Gastroesophageal sphincter (tissue), 4 donors: ENCODE results near the gene ICOS. TPM values are rescaled to one million over a fixed set of nuclear protein-coding genes. Genes with fewer than 3 reads are reported as not detected.

Source experiments
- ATAC-seq: fragments of 150-250 bp; one replicate; pipeline ENCODE4 v1.9.1; 2016; ENCODE audit warnings: mild to moderate bottlenecking, moderate library complexity
- H3K27ac ChIP-seq, 4 donors: fragments of 200-600 bp; sonication (generic) in 3 of 4; 1 replicate in 3 of 4; 2 replicates in 1 of 4; pipeline ENCODE4 v1.5.1; 2016 to 2019
- H3K27me3 ChIP-seq: fragments of 200-600 bp; sonication (generic); one replicate; pipeline ENCODE4 v1.5.1; 2019
- H3K36me3 ChIP-seq, 2 donors: fragments of 200-600 bp; sonication (generic); one replicate each; pipeline ENCODE4 v1.5.1; 2019; ENCODE audit warnings: control low read depth in 1 of 2
- H3K4me1 ChIP-seq, 3 donors: fragments of 200-600 bp; sonication (generic); 1 replicate in 2 of 3; 2 replicates in 1 of 3; pipeline ENCODE4 v1.5.1; 2016 to 2019; ENCODE audit warnings: control low read depth in 2 of 3
- H3K4me3 ChIP-seq, 2 donors: fragments of 200-600 bp; sonication (generic); one replicate each; pipeline ENCODE4 v1.5.1; 2019; ENCODE audit warnings: mild to moderate bottlenecking in 1 of 2, moderate library complexity in 1 of 2
- H3K9me3 ChIP-seq, 3 donors: fragments of 200-600 bp; sonication (generic); one replicate each; pipeline ENCODE4 v1.5.1; 2017 to 2019; ENCODE audit warnings: control low read depth in 2 of 3
- CTCF ChIP-seq, 4 experiments: fragments of 200-600 bp in 2 of 4; fragments of 450-650 bp in 2 of 4; sonication (generic) in 1 of 4; IDR thresholded peaks; one replicate each; pipeline ENCODE4 v1.5.1; 2017 to 2019; ENCODE audit warnings: antibody characterized with exemption in 4 of 4, mild to moderate bottlenecking in 2 of 4, moderate library complexity in 2 of 4
- EP300 ChIP-seq: sonication (generic); formaldehyde crosslinking; IDR thresholded peaks from one replicate; pipeline ENCODE4 v1.6.1; 2017; ENCODE audit warnings: antibody characterized with exemption, mild to moderate bottlenecking
- POLR2A ChIP-seq, 2 donors: fragments of 450-650 bp; IDR thresholded peaks; one replicate each; pipeline ENCODE4 v1.6.1; 2017; ENCODE audit warnings: antibody characterized with exemption in 2 of 2, mild to moderate bottlenecking in 2 of 2, moderate library complexity in 1 of 2
- POLR2AphosphoS5 ChIP-seq: sonication (generic); formaldehyde crosslinking; IDR thresholded peaks from one replicate; pipeline ENCODE4 v1.6.1; 2017; ENCODE audit warnings: antibody characterized with exemption
- WGBS, 2 donors: methylation state at CpG; one replicate each; pipeline ENCODE4 v1.1.5; 2018; ENCODE audit warnings: low coverage in 1 of 2; 5-methylcytosine and 5-hydroxymethylcytosine counted together
- total RNA-seq, 4 donors: library from RNA; depleted of rRNA; stranded (reverse); fragments of >200 nt; gene quantifications; one replicate each; pipeline ENCODE4 v1.1.0, GENCODE V29; 2016

Gene ICOS
- total RNA-seq, 4 donors from 2014 or later: 0.13 to 0.32 TPM; not detected in 2

GRCh38 chr2:203996692-203997091 is 60.1 kb downstream of the ICOS start:
- no peaks in the 10 kb centered on the region for H3K27me3 ChIP-seq
- 94 to 97% methylated on average over 5 of the region's 5 CpGs for WGBS, 2 donors
- no peak for ATAC-seq
- no peaks in the 10 kb centered on the region for H3K36me3 ChIP-seq
- H3K9me3 ChIP-seq: no peaks in the 10 kb centered on the region
- no peak overlapping the region for H3K4me3 ChIP-seq
- H3K27ac ChIP-seq: no peak overlapping the region
- peaks cover 0 to 19% (median 0%) of the 10 kb centered on the region in 3 donors for H3K4me1 ChIP-seq
- TF ChIP-seq POLR2AphosphoS5 (no peak), EP300 (no peak), POLR2A (IDR thresholded peaks at IDR 0.05) (no peak), CTCF (IDR thresholded peaks at IDR 0.05) (no peak)

GRCh38 chr2:203997481-203997880 is 60.9 kb downstream of the ICOS start:
- Histone ChIP-seq H3K9me3 (no peaks in the 10 kb centered on the region), H3K27ac (no peak overlapping the region), H3K4me1 (peaks cover 0 to 19% (median 0%) of the 10 kb centered on the region in 3 donors), H3K36me3 (no peaks in the 10 kb centered on the region), H3K27me3 (no peaks in the 10 kb centered on the region), H3K4me3 (no peak overlapping the region)
- TF ChIP-seq EP300 (no peak), CTCF (IDR thresholded peaks at IDR 0.05) (no peak), POLR2A (IDR thresholded peaks at IDR 0.05) (no peak), POLR2AphosphoS5 (no peak)
- no peak for ATAC-seq
- 40 to 70% methylated on average over 1 of the region's 1 CpG for WGBS, 2 donors

GRCh38 chr2:203997980-203998809 is 61.6 kb downstream of the ICOS start:
- Histone ChIP-seq H3K27me3 (no peaks in the 10 kb centered on the region), H3K4me1 (peaks cover 0 to 19% (median 0%) of the 10 kb centered on the region in 3 donors), H3K27ac (no peak overlapping the region), H3K4me3 (no peak overlapping the region), H3K9me3 (no peaks in the 10 kb centered on the region), H3K36me3 (no peaks in the 10 kb centered on the region)
- ATAC-seq: no peak
- no peak for TF ChIP-seq POLR2A (IDR thresholded peaks at IDR 0.05)
- TF ChIP-seq CTCF (IDR thresholded peaks at IDR 0.05): no peak
- no peak for TF ChIP-seq POLR2AphosphoS5
- no peak for TF ChIP-seq EP300
- 64 to 73% methylated on average over 5 to 6 of the region's 6 CpGs for WGBS, 2 donors

GRCh38 chr2:203999835-204000234 is 63.3 kb downstream of the ICOS start:
- H3K9me3 ChIP-seq: no peaks in the 10 kb centered on the region
- no peak for ATAC-seq

More at GRCh38 chr2:203999835-204000234, 63.3 kb downstream of the ICOS start:
- no peak overlapping the region for H3K4me3 ChIP-seq
- H3K4me1 ChIP-seq: peaks cover 0 to 19% (median 0%) of the 10 kb centered on the region in 3 donors
- no peak for TF ChIP-seq POLR2A (IDR thresholded peaks at IDR 0.05)
- no peak for TF ChIP-seq POLR2AphosphoS5
- TF ChIP-seq CTCF (IDR thresholded peaks at IDR 0.05): no peak
- no peak for TF ChIP-seq EP300
- no peaks in the 10 kb centered on the region for H3K36me3 ChIP-seq
- H3K27me3 ChIP-seq: no peaks in the 10 kb centered on the region
- no peak overlapping the region for H3K27ac ChIP-seq
